GM18909 (cell line): Measurements from ENCODE around the gene TXNRD2.
"Not testable (repeated sequence)": the region's sequence is repeated elsewhere in the genome, so short reads cannot be mapped to it uniquely, and the experiment has no call there.

Experiments
- ATAC-seq: cut with Tn5 transposase; IDR thresholded peaks from one replicate; pipeline ENCODE4 v1.9.1; 2021; ENCODE audit warnings: mild to moderate bottlenecking; ENCODE audit not compliant: unreplicated experiment, poor library complexity

The TXNRD2 gene

GRCh38 chr22:19895160-19895849, 46.3 kb downstream of the TXNRD2 start:
- ATAC-seq: no peak

DNA sequence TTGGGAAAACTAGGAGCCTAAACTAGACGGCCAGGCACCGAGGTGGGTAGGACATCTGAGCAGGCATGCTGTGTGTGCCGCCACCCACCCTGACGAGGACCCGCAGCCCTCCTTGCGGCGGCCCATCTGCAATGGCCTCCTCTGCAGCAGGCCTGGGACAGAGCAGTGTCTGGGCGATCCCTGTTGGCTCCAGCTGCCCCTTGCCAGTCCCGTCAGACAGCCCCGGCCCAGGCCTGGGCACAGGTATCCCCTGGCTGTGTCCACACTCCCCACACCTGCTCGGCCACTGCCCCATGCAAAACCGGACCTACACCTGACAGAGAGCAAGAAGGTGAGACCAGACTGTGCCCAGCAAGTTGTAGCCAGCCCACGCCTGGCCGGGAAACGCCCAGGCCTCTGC, 48.3 kb downstream of the TXNRD2 start:
- ATAC-seq: no peak

DNA sequence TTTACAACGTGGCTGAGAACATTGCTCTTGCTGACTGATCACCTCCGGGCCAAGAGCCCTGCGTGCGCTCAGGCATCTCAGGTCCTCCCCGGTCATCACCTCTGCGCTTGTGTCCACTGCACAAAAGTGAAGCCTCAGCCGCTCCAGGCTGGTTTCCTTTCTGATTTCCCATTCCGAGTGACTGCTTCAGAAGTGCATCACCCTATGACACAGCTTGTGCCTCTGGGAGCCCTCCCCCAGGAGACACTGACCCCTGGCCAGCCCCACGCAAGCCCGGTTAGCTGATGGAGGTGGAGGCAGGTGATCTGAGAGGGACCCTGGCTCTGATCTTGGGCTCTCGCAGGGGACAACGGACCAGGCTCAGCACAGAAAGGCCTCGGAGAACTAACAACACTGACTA, 48.7 kb downstream of the TXNRD2 start:
- ATAC-seq: no peak

DNA sequence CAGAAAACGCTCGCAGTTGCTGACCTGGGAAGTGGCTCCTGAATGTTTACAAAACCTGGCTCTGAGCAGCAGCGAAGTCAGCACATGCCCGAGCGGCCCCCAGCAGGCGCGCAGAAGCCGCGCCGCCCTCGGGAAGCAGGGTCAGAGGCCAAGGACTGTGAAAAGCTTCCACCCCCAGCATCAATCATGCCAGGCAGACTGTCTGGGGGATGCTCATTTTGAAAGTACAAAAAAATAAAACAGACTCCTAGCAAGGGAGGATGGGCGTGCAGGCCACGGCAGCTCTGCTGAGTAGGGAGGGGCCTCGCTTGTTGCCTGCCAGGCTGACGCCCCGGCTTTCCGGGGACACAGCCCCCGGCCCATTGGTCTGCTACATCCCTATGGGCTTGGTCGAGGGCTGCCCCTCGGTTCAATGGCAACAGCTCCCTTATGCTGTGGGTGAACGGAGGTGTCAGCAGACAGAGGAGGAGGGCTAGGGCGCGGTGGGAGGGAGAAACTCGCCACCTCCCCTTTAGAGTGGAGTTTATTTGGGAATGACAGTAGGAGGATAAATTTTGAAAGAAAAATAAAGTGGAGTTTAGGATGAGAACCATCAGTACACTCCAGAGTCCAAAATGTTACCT, 49.2 kb downstream of the TXNRD2 start:
- no peak for ATAC-seq

DNA sequence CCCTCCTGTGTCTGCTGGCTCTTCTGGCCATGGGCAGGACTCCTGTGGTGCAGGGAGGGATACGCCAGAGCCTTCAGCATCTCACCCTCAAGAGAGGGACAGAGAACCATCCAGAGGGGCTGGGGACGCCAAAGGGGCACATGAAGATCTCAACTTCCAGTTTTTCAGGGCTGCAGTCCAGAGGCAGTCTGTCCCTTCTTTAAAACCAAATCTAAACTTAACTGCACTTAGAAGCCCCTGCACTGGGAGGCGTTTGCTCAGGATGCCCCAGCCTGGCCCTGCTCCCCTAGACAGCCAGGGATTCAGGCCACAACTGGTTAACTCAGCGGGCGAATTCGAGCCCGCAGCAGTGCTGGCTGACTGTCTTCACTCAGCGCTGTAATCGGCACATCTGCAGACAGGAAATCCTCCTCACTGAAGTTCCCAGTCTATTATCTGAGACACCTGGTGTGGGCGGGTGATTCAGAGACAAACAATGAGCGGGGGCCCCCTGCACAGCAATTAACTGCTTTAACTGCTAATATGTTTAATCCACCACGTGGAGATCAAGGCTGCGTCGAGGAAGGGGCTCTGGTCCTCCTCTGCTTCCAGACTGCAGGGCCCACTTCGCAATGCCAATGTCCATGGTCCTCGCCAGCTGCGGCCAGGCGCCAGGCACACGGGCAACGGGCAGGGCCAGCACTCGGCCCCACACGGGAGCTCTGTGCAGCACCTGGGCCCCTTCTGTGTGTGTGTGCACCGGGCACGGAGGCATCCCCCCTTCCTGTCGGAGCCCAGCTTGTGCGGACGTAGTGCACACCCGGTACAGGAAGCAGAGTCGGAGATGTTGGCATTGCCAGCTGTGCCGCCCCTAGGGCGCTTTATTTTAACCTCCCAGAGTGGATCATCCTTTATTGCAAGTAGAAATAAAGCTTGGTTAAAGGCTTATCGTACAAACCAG, 50.0 kb downstream of the TXNRD2 start:
- no peak for ATAC-seq

DNA sequence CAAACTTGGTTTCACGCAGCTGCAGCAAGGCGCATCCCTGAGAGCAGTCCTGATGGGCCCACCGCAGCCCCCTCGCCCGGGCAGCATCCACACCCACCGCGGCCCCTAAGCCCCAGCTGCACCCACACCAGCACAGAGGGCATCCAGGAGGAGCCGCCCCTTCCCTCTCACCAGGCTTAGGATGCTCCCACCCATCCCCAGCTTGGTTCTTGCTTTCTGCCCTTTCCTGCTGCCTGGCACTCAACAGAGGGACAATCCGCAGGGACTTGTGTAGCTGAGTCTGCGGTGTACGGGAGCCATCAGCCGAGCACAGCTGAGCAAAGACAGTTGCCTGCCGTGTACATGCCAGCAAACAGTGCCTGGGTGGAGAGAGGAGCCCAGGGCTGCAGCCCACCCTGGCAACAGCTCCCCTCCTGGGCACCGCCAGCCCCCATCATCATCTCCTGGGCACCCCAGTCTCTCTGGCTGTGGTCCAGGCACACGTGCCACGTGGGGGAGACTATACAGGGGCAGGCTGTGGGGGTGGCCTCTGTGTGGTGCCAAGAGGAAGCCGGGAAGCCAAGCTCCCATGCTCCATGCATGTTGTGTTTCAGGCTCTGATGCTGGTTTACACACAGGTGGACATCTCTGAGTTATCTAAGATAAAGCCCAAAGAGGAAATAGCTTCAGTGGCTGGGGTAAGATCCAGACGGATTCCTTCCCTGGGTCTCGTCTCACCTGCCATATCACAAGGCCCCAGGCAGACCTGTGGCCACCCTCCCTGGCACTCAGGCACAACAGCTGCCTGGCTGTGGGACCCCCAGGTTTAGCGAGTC, 50.9 kb downstream of the TXNRD2 start:
- ATAC-seq: no peak

DNA sequence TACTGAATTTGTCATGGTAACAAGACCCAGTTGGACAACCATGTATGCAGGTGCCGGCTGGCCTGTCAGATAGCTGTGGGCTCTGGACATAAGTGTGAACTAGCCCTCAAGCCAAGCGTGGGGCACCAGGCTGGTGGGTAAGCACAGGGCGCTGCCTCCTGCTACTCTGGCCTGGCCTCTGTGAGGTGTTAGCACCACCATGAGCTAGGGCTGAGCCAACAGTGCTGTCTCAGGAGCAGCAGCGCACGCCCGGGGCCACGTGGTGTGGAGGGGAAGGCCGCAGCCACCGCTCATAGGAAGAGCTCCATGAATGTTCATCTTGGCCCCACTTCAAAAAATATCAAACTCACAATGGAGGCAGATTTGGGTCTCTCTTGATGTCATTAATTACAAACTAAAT, 51.7 kb downstream of the TXNRD2 start:
- no peak for ATAC-seq

DNA sequence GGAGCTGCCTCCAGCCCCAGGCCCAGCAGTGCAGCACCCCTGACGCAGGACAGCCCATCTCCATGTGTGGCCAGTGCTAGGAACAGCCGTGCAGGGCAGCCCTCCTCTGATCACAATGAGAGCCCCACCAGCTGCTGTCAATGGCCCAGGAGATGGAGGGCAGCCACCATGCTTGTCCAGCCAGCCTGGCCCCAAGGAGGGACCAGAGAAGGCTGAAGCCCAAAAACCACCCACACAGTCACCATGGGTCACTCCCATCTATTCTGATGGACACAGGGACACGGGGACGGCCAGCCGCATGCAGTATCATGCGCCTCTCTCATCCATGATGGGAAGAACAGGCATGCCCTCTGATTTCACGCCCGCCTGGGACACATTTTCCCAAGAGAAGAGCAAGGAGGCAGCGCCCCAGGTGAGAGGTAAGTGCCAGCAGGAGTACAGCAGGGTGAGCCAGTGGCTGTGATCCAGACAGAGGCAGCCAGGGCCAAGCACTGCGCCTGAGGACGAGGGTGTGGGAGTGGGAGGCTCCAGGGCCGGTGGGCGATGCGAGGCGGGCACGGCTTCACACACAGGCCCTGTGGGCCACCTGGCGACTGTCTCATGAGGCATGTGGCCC, 53.4 kb downstream of the TXNRD2 start:
- ATAC-seq: no peak

GRCh38 chr22:19887256-19887985, 54.2 kb downstream of the TXNRD2 start:
- ATAC-seq: no peak

DNA sequence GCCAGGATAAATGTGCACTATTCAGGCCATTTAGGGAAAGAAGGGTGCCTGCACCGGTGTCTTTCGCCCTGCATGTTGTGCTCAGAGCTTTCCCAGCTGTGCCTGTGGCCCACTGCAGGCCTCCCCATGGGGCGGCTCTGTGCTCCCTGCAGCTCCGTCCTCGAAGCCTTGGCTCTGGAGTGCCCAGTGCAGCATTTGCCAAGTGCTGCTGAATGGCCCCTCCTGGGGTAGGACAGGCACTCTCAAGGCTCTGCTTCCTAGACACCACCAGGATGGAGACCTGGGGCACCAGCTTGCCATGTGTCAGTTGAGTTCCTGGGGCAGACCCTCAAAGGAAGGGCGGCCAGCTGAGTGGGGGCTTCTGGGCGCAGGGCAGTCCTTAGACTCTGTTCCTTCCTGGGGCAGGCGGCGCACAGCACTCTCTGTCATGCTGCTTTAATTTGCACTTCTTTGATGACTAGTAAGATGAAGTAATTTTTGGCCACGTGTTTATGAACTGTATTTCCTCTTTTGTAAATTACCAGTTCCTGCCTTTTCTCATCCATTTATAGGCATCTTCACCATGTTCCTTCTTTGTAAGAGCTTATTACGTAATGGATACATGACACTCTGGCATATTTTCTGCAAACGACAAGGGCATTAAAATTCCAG, 54.9 kb downstream of the TXNRD2 start:
- no peak for ATAC-seq

- ATAC-seq: no peak
Observed at GRCh38 chr22:19885841-19886592, 55.6 kb downstream of the TXNRD2 start.

DNA sequence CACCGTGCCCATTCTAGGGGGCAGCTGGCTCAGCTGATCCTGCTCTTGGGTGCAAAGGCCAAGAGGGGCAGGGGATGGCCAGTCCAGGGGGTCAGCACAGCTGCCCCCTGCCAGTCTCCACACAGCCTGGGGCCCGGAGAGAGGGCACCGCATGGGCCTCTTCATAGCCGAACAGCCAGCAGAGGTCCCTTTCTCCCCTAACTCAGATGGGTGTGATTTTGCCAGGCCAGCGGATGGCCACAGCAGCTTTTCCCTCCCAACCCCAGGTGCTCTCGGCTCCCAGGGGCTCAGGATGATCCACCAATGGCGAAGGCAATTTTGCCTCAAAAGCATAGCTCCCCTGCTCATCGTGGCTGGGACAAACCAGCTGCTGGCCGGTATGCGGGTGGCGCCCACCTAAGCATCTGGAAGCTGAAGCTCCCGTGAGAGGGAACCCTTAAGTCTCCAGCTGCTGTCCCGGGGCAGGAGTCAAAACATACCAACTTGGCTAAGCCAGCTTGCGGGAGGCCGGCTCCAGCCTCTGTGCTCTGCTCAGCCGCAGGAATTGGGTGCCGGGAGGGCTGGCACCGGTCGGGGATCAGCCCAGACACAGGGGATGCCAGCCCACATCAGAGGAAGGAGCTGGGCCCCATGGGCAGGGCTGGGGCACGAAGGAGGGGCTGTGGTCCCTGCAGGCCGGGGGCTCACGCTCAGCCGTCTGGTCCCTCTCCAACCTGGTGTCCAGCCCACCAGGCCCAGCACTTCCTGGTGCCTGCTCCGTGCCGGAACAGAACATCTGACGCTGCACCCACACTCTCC, 56.5 kb downstream of the TXNRD2 start:
- no peak for ATAC-seq

GRCh38 chr22:19884161-19884953, 57.3 kb downstream of the TXNRD2 start:
- ATAC-seq: no peak

GRCh38 chr22:19883446-19883845, 58.2 kb downstream of the TXNRD2 start:
- ATAC-seq: not testable (repeated sequence)

- no peak for ATAC-seq
Observed at GRCh38 chr22:19882446-19883381, 58.9 kb downstream of the TXNRD2 start.
